HEK293 (cell line): ENCODE results near the gene ACSL5.

Source experiments
- FEZF1 ChIP-seq: fragments of 450-650 bp; formaldehyde crosslinking; IDR thresholded peaks from 2 replicates; pipeline ENCODE4 v1.5.1; 2016; ENCODE audit warnings: missing biosample characterization, missing genetic modification characterization
- GFI1B ChIP-seq: fragments of 450-650 bp; formaldehyde crosslinking; IDR thresholded peaks from 2 replicates; pipeline ENCODE4 v1.5.1; 2016; ENCODE audit warnings: missing biosample characterization, missing genetic modification characterization
- HOXC10 ChIP-seq: sonication (generic); formaldehyde crosslinking; IDR thresholded peaks from 2 replicates; pipeline ENCODE4 v1.8.1; 2023; ENCODE audit warnings: mild to moderate bottlenecking, missing genetic modification reagents
- KLF1 ChIP-seq: fragments of 450-650 bp; formaldehyde crosslinking; IDR thresholded peaks from 2 replicates; pipeline ENCODE4 v1.5.1; 2016; ENCODE audit warnings: missing biosample characterization, missing genetic modification characterization
- KLF16 ChIP-seq: fragments of 450-650 bp; formaldehyde crosslinking; IDR thresholded peaks from 2 replicates; pipeline ENCODE4 v1.5.1; 2017; ENCODE audit warnings: missing biosample characterization, missing genetic modification characterization
- REPIN1 ChIP-seq: fragments of 450-650 bp; formaldehyde crosslinking; IDR thresholded peaks from 2 replicates; pipeline ENCODE4 v1.5.1; 2017; ENCODE audit warnings: missing biosample characterization, missing genetic modification characterization, low read depth
- SCRT2 ChIP-seq: fragments of 450-650 bp; formaldehyde crosslinking; IDR thresholded peaks from 2 replicates; pipeline ENCODE4 v1.5.1; 2016; ENCODE audit warnings: missing biosample characterization, missing genetic modification characterization
- SP2 ChIP-seq: fragments of 450-650 bp; formaldehyde crosslinking; IDR thresholded peaks from 2 replicates; pipeline ENCODE4 v1.5.1; 2016; ENCODE audit warnings: missing biosample characterization, missing genetic modification characterization
- ZBTB20 ChIP-seq: fragments of 450-650 bp; formaldehyde crosslinking; IDR thresholded peaks from 2 replicates; pipeline ENCODE4 v1.5.1; 2016; ENCODE audit warnings: missing biosample characterization, missing genetic modification characterization
- ZBTB21 ChIP-seq: fragments of 450-650 bp; formaldehyde crosslinking; IDR thresholded peaks from 2 replicates; pipeline ENCODE4 v1.5.1; 2017; ENCODE audit warnings: missing biosample characterization, missing genetic modification characterization
- ZBTB7A ChIP-seq: fragments of 450-650 bp; formaldehyde crosslinking; IDR thresholded peaks from 2 replicates; pipeline ENCODE4 v1.5.1; 2016; ENCODE audit warnings: low read depth, missing biosample characterization, missing genetic modification characterization
- ZBTB8A ChIP-seq: fragments of 450-650 bp; formaldehyde crosslinking; IDR thresholded peaks from 2 replicates; pipeline ENCODE4 v1.5.1; 2016; ENCODE audit warnings: missing biosample characterization, missing genetic modification characterization
- ZNF132 ChIP-seq: fragments of 450-650 bp; formaldehyde crosslinking; IDR thresholded peaks from 2 replicates; pipeline ENCODE4 v1.5.1; 2017; ENCODE audit warnings: missing biosample characterization, missing genetic modification characterization, borderline replicate concordance
- ZNF133 ChIP-seq: fragments of 450-650 bp; formaldehyde crosslinking; IDR thresholded peaks from 2 replicates; pipeline ENCODE4 v1.5.1; 2016; ENCODE audit warnings: missing biosample characterization, missing genetic modification characterization
- ZNF155 ChIP-seq: fragments of 450-650 bp; formaldehyde crosslinking; IDR thresholded peaks from 2 replicates; pipeline ENCODE4 v1.5.1; 2016; ENCODE audit warnings: missing biosample characterization, missing genetic modification characterization
- ZNF16 ChIP-seq: fragments of 450-650 bp; formaldehyde crosslinking; IDR thresholded peaks from 2 replicates; pipeline ENCODE4 v1.5.1; 2016; ENCODE audit warnings: low read depth, missing biosample characterization, missing genetic modification characterization
- ZNF169 ChIP-seq: fragments of 450-650 bp; formaldehyde crosslinking; IDR thresholded peaks from 2 replicates; pipeline ENCODE4 v1.5.1; 2016; ENCODE audit warnings: missing biosample characterization, missing genetic modification characterization
- ZNF184 ChIP-seq: fragments of 450-650 bp; IDR thresholded peaks from 2 replicates; pipeline ENCODE4 v1.5.1; 2018; ENCODE audit warnings: missing biosample characterization, mild to moderate bottlenecking, missing genetic modification characterization
- ZNF202 ChIP-seq: fragments of 450-650 bp; formaldehyde crosslinking; IDR thresholded peaks from 2 replicates; pipeline ENCODE4 v1.5.1; 2016; ENCODE audit warnings: missing biosample characterization, missing genetic modification characterization, borderline replicate concordance
- ZNF24 ChIP-seq: fragments of 450-650 bp; formaldehyde crosslinking; IDR thresholded peaks from 2 replicates; pipeline ENCODE4 v1.5.1; 2016; ENCODE audit warnings: missing biosample characterization, missing genetic modification characterization
- ZNF248 ChIP-seq: fragments of 450-650 bp; formaldehyde crosslinking; IDR thresholded peaks from 2 replicates; pipeline ENCODE4 v1.5.1; 2017; ENCODE audit warnings: missing biosample characterization, missing genetic modification characterization
- ZNF335 ChIP-seq: fragments of 450-650 bp; formaldehyde crosslinking; conservative IDR thresholded peaks from 2 replicates; pipeline ENCODE4 v1.5.1; 2016; ENCODE audit warnings: missing biosample characterization, missing genetic modification characterization
- ZNF510 ChIP-seq: fragments of 450-650 bp; formaldehyde crosslinking; IDR thresholded peaks from 2 replicates; pipeline ENCODE4 v1.5.1; 2018; ENCODE audit warnings: mild to moderate bottlenecking, missing genetic modification characterization, missing biosample characterization; ENCODE audit not compliant: insufficient replicate concordance
- ZNF514 ChIP-seq: fragments of 450-650 bp; formaldehyde crosslinking; IDR thresholded peaks from 2 replicates; pipeline ENCODE4 v1.5.1; 2016; ENCODE audit warnings: missing biosample characterization, missing genetic modification characterization
- ZNF530 ChIP-seq: fragments of 450-650 bp; formaldehyde crosslinking; IDR thresholded peaks from 2 replicates; pipeline ENCODE4 v1.5.1; 2016; ENCODE audit warnings: low read depth, missing biosample characterization, missing genetic modification characterization
- ZNF623 ChIP-seq: fragments of 450-650 bp; formaldehyde crosslinking; IDR thresholded peaks from 2 replicates; pipeline ENCODE4 v1.5.1; 2016; ENCODE audit warnings: missing biosample characterization, missing genetic modification characterization
- ZNF639 ChIP-seq: fragments of 450-650 bp; formaldehyde crosslinking; IDR thresholded peaks from 2 replicates; pipeline ENCODE4 v1.5.1; 2016; ENCODE audit warnings: missing biosample characterization, missing genetic modification characterization
- ZNF654 ChIP-seq: fragments of 450-650 bp; formaldehyde crosslinking; IDR thresholded peaks from 2 replicates; pipeline ENCODE4 v1.5.1; 2016; ENCODE audit warnings: low read depth, missing biosample characterization, missing genetic modification characterization
- ZNF660 ChIP-seq: fragments of 450-650 bp; IDR thresholded peaks from 2 replicates; pipeline ENCODE4 v1.5.1; 2018; ENCODE audit warnings: missing biosample characterization, mild to moderate bottlenecking, missing genetic modification characterization
- ZNF692 ChIP-seq: fragments of 450-650 bp; formaldehyde crosslinking; IDR thresholded peaks from 2 replicates; pipeline ENCODE4 v1.5.1; 2016; ENCODE audit warnings: missing biosample characterization, missing genetic modification characterization
- ZNF76 ChIP-seq: fragments of 450-650 bp; formaldehyde crosslinking; IDR thresholded peaks from 2 replicates; pipeline ENCODE4; 2016; ENCODE audit warnings: low read depth, missing biosample characterization, missing genetic modification characterization, borderline replicate concordance
- ZNF837 ChIP-seq: fragments of 450-650 bp; formaldehyde crosslinking; IDR thresholded peaks from 2 replicates; pipeline ENCODE4 v1.5.1; 2016; ENCODE audit warnings: missing biosample characterization, missing genetic modification characterization
- ZNF843 ChIP-seq: fragments of 450-650 bp; formaldehyde crosslinking; IDR thresholded peaks from 2 replicates; pipeline ENCODE4 v1.5.1; 2016; ENCODE audit warnings: missing biosample characterization, missing genetic modification characterization
- TF ChIP-seq, protein P1 (sequence below): fragments of 450-650 bp; formaldehyde crosslinking; IDR thresholded peaks from 2 replicates; pipeline ENCODE4 v1.5.1; 2016; ENCODE audit warnings: missing biosample characterization, missing genetic modification characterization
- TF ChIP-seq, protein P2 (sequence below): fragments of 450-650 bp; formaldehyde crosslinking; IDR thresholded peaks from 2 replicates; pipeline ENCODE4 v1.5.1; 2016; ENCODE audit warnings: missing biosample characterization, missing genetic modification characterization
- TF ChIP-seq, protein P3 (sequence below): fragments of 450-650 bp; formaldehyde crosslinking; IDR thresholded peaks from 2 replicates; pipeline ENCODE4 v1.5.1; 2017; ENCODE audit warnings: missing biosample characterization, missing genetic modification characterization

The ACSL5 gene

GRCh38 chr10:112446855-112447619 lies 73.1 kb downstream of the ACSL5 start, which contains the start of the genes VTI1A and ZDHHC6 (continued):
- peak; percentile 63 for TF ChIP-seq KLF1
- TF ChIP-seq ZNF133 (tag by site-specific recombination), result no peak
- TF ChIP-seq HOXC10, result no peak
- TF ChIP-seq, protein P1, sequence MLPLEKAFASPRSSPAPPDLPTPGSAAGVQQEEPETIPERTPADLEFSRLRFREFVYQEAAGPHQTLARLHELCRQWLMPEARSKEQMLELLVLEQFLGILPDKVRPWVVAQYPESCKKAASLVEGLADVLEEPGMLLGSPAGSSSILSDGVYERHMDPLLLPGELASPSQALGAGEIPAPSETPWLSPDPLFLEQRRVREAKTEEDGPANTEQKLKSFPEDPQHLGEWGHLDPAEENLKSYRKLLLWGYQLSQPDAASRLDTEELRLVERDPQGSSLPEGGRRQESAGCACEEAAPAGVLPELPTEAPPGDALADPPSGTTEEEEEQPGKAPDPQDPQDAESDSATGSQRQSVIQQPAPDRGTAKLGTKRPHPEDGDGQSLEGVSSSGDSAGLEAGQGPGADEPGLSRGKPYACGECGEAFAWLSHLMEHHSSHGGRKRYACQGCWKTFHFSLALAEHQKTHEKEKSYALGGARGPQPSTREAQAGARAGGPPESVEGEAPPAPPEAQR (tag by site-specific recombination), result peak; percentile 90
- no peak for TF ChIP-seq ZNF155 (tag by site-specific recombination)
- TF ChIP-seq ZNF76, result peak; percentile 81
- TF ChIP-seq GFI1B, result 0 out of 2 replicates have a peak, but pooled peaks have one; percentile 60
- no peak for TF ChIP-seq ZNF514 (tag by site-specific recombination)
- TF ChIP-seq ZNF510 (tag by site-specific recombination), result no peak
- TF ChIP-seq ZNF335, result peak; percentile 92
- peak; percentile 83 for TF ChIP-seq ZNF24 (tag by site-specific recombination)
- 0 out of 2 replicates have a peak, but pooled peaks have one; percentile 26 for TF ChIP-seq SCRT2 (tag by site-specific recombination)
- no peak for TF ChIP-seq ZNF202
- TF ChIP-seq ZNF639 (tag by site-specific recombination), result peak; percentile 99
- TF ChIP-seq ZNF530 (tag by site-specific recombination), result no peak
- peak; percentile 94 for TF ChIP-seq ZNF660 (tag by site-specific recombination)
- TF ChIP-seq, protein P2, sequence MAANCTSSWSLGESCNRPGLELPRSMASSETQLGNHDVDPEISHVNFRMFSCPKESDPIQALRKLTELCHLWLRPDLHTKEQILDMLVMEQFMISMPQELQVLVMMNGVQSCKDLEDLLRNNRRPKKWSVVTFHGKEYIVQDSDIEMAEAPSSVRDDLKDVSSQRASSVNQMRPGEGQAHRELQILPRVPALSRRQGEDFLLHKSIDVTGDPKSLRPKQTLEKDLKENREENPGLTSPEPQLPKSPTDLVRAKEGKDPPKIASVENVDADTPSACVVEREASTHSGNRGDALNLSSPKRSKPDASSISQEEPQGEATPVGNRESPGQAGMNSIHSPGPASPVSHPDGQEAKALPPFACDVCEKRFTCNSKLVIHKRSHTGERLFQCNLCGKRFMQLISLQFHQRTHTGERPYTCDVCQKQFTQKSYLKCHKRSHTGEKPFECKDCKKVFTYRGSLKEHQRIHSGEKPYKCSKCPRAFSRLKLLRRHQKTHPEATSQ (tag by site-specific recombination), result peak; percentile 85; the same call in 1 of the 2 replicates
- TF ChIP-seq ZNF169 (tag by site-specific recombination), result no peak
- TF ChIP-seq ZNF654 (tag by site-specific recombination), result no peak
- no peak for TF ChIP-seq ZBTB21 (tag by site-specific recombination)
- TF ChIP-seq KLF16, result peak; percentile 76
- TF ChIP-seq, protein P3, sequence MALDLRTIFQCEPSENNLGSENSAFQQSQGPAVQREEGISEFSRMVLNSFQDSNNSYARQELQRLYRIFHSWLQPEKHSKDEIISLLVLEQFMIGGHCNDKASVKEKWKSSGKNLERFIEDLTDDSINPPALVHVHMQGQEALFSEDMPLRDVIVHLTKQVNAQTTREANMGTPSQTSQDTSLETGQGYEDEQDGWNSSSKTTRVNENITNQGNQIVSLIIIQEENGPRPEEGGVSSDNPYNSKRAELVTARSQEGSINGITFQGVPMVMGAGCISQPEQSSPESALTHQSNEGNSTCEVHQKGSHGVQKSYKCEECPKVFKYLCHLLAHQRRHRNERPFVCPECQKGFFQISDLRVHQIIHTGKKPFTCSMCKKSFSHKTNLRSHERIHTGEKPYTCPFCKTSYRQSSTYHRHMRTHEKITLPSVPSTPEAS (tag by site-specific recombination), result peak; percentile 64
- TF ChIP-seq ZNF843 (tag by site-specific recombination), result no peak
- TF ChIP-seq ZBTB20 (tag by site-specific recombination), result peak; percentile 99
- TF ChIP-seq ZNF184 (tag by site-specific recombination), result peak; percentile 86
- no peak for TF ChIP-seq ZNF132 (tag by site-specific recombination)
- TF ChIP-seq ZNF837 (tag by site-specific recombination), result no peak
- TF ChIP-seq ZNF248 (tag by site-specific recombination), result no peak
- peak; percentile 43 for TF ChIP-seq ZNF623 (tag by site-specific recombination)
- peak; percentile 83 for TF ChIP-seq ZNF692 (tag by site-specific recombination)
- peak; percentile 46; the same call in 1 of the 2 replicates for TF ChIP-seq SP2 (tag by site-specific recombination)
- no peak for TF ChIP-seq FEZF1 (tag by site-specific recombination)
- no peak for TF ChIP-seq ZNF16 (tag by site-specific recombination)
- TF ChIP-seq ZBTB7A, result no peak; the same call in 1 of the 2 replicates
- no peak for TF ChIP-seq REPIN1 (tag by site-specific recombination)
- peak; percentile 42; the same call in 1 of the 2 replicates for TF ChIP-seq ZBTB8A (tag by site-specific recombination)
